OCI-LY7 (cell line): ENCODE data around the gene CDC25B. TPM values are rescaled to one million over a fixed set of nuclear protein-coding genes. Genes with fewer than 3 reads are reported as not detected.

Source experiments
- BruUV-seq: library from RNA; stranded (reverse); fragments of 400-500 nt; replicated peaks from 2 replicates; lab custom pipeline; 2021; lab: Mats Ljungman, UMichigan
- CTCF ChIA-PET: fragments of 300-600 bp; sonication (Branson Sonifier 250); formaldehyde crosslinking; loops from one replicate; lab custom pipeline; 2022; ENCODE audit warnings: antibody characterized with exemption; ENCODE audit not compliant: unreplicated experiment; lab: Charles Lee
- POLR2A ChIA-PET: fragments of 300-600 bp; sonication (Branson Sonifier 250); formaldehyde crosslinking; loops from one replicate; lab custom pipeline; 2022; ENCODE audit warnings: antibody characterized with exemption; lab: Charles Lee
- DNase-seq: peaks from one replicate; pipeline ENCODE4 v3.0.0-alpha.2; 2015; ENCODE audit warnings: low spot score
- H2AFZ ChIP-seq: fragments of 200-600 bp; sonication (generic), shearing (Covaris generic); 2 replicates; pipeline ENCODE4 v1.6.1; 2014; ENCODE audit warnings: mild to moderate bottlenecking, antibody characterized with exemption, low read length, moderate library complexity
- H3K27ac ChIP-seq: fragments of 200-600 bp; sonication (generic); 2 replicates; pipeline ENCODE4 v1.5.1; 2014; ENCODE audit warnings: mixed run types, low read depth, mild to moderate bottlenecking, moderate library complexity, low read length, inconsistent platforms; ENCODE audit not compliant: poor library complexity, severe bottlenecking
- H3K36me3 ChIP-seq: fragments of 200-600 bp; sonication (generic); 2 replicates; pipeline ENCODE4 v1.6.1; 2014; ENCODE audit warnings: mild to moderate bottlenecking, antibody characterized with exemption, low read length, moderate library complexity, mixed read lengths; ENCODE audit not compliant: insufficient read depth
- H3K4me1 ChIP-seq: fragments of 200-600 bp; sonication (generic); 2 replicates; pipeline ENCODE4 v1.5.1; 2014; ENCODE audit warnings: mild to moderate bottlenecking, low read length; ENCODE audit not compliant: insufficient read depth, poor library complexity, severe bottlenecking
- H3K4me2 ChIP-seq: fragments of 200-600 bp; sonication (generic); 2 replicates; pipeline ENCODE4 v1.6.1; 2014; ENCODE audit warnings: mild to moderate bottlenecking, low read length
- H3K4me3 ChIP-seq: fragments of 200-600 bp; sonication (generic); 2 replicates; pipeline ENCODE4 v1.5.1; 2014; ENCODE audit warnings: mild to moderate bottlenecking, low read depth, low read length; ENCODE audit not compliant: poor library complexity, severe bottlenecking
- H3K79me2 ChIP-seq: fragments of 200-600 bp; sonication (generic); 2 replicates; pipeline ENCODE4 v1.6.1; 2016; ENCODE audit warnings: low read depth, mild to moderate bottlenecking, low read length, moderate library complexity, mixed read lengths; ENCODE audit not compliant: insufficient read depth
- H3K9me2 ChIP-seq: fragments of 200-600 bp; sonication (generic); 2 replicates; pipeline ENCODE4 v1.6.1; 2016; ENCODE audit warnings: mild to moderate bottlenecking, low read length, mixed read lengths; ENCODE audit not compliant: insufficient read depth
- H3K9me3 ChIP-seq: fragments of 200-600 bp; sonication (generic); 2 replicates; pipeline ENCODE4 v1.6.1; 2014; ENCODE audit warnings: mild to moderate bottlenecking, mixed run types, low read length, mixed read lengths
- H4K20me1 ChIP-seq: fragments of 200-600 bp; sonication (generic); 2 replicates; pipeline ENCODE4 v1.6.1; 2014; ENCODE audit warnings: mild to moderate bottlenecking, antibody characterized with exemption, low read length, moderate library complexity, mixed read lengths; ENCODE audit not compliant: insufficient read depth
- CTCF ChIP-seq: fragments of 200-600 bp; sonication (generic); conservative IDR thresholded peaks from 2 replicates; pipeline ENCODE4 v1.5.1; 2014; ENCODE audit warnings: mild to moderate bottlenecking, antibody characterized with exemption, low read length, moderate library complexity, mixed read lengths
- EZH2phosphoT487 ChIP-seq: fragments of 200-600 bp; sonication (generic); IDR thresholded peaks from 2 replicates; pipeline ENCODE4 v1.6.1; 2018; ENCODE audit warnings: low read depth, borderline replicate concordance, mild to moderate bottlenecking, mixed run types, antibody characterized with exemption, low read length, moderate library complexity, mixed read lengths
- intact Hi-C: fragments of 100-400 bp; cut with micrococcal nuclease; formaldehyde crosslinking; loops from one replicate; pipeline ENCODE4 v1.10.0; 2022; ENCODE audit not compliant: unreplicated experiment
- total RNA-seq, 2 experiments: library from RNA; depleted of rRNA in 1 of 2; stranded (reverse); fragments of >200 nt in 1 of 2; shearing (Covaris generic) in 1 of 2; gene quantifications; 2 replicates each; pipeline ENCODE4 v1.2.3, GENCODE V29; 2014 to 2022

Gene CDC25B
- total RNA-seq, 2 experiments from 2014 or later, result 89.2 to 119 TPM

- H3K9me2 ChIP-seq, result no peaks in the 10 kb centered on the region
- DNase-seq, result no peak
- H3K27ac ChIP-seq, result no peak overlapping the region
- ChIA-PET CTCF (interaction anchor here (0.5 kb wide), 1 partner anchor 68 kb away, joined by 7 read pairs; no protein-coding TSS in a partner anchor), POLR2A (interaction anchor here (1.5 to 1.6 kb wide), 2 partner anchors 13 to 32 kb away, joined by 3 to 4 read pairs; no protein-coding TSS in a partner anchor)
- H3K36me3 ChIP-seq, result no peaks in the 10 kb centered on the region
- no TSS peak for BruUV-seq
- intact Hi-C loops, result no loop called here
- no peak overlapping the region for H3K4me2 ChIP-seq
- H3K79me2 ChIP-seq, result no peaks in the 10 kb centered on the region
- H2AFZ ChIP-seq, result no peak overlapping the region
- no peaks in the 10 kb centered on the region for H4K20me1 ChIP-seq
- peaks cover 12% of the 10 kb centered on the region for H3K4me1 ChIP-seq
- H3K4me3 ChIP-seq, result no peak overlapping the region
- TF ChIP-seq CTCF (no peak), EZH2phosphoT487 (no peak)
- no peaks in the 10 kb centered on the region for H3K9me3 ChIP-seq
Measured at GRCh38 chr20:3812975-3813847, 17.1 kb downstream of the CDC25B start.

GRCh38 chr20:3813848-3814581, 17.9 kb downstream of the CDC25B start:
- intact Hi-C loops, result no loop called here
- ChIA-PET CTCF (interaction anchor here (0.5 kb wide), 1 partner anchor 69 kb away, joined by 7 read pairs; no protein-coding TSS in a partner anchor), POLR2A (interaction anchor here (0.5 to 1.5 kb wide), 2 partner anchors 31 to 125 kb away, joined by 3 read pairs; no protein-coding TSS in a partner anchor)
- H3K36me3 ChIP-seq, result no peaks in the 10 kb centered on the region
- no peak for DNase-seq
- BruUV-seq, result no TSS peak
- no peak overlapping the region for H3K27ac ChIP-seq
- H3K9me3 ChIP-seq, result no peaks in the 10 kb centered on the region
- no peaks in the 10 kb centered on the region for H4K20me1 ChIP-seq
- H3K79me2 ChIP-seq, result no peaks in the 10 kb centered on the region
- H3K9me2 ChIP-seq, result no peaks in the 10 kb centered on the region
- TF ChIP-seq CTCF, result no peak
- TF ChIP-seq EZH2phosphoT487, result no peak
- no peak overlapping the region for H3K4me3 ChIP-seq
- H2AFZ ChIP-seq, result no peak overlapping the region
- peaks cover 20% of the 10 kb centered on the region for H3K4me1 ChIP-seq
- no peak overlapping the region for H3K4me2 ChIP-seq
